Ishikawa (cell line): ENCODE data around the gene AURKAIP1.

Experiments
- CEBPB ChIP-seq: IDR thresholded peaks from 2 replicates; pipeline ENCODE4 v1.6.1; 2012
- CREB1 ChIP-seq: IDR thresholded peaks from 2 replicates; pipeline ENCODE4 v1.6.1; 2012; ENCODE audit warnings: low read depth
- EP300 ChIP-seq: IDR thresholded peaks from 2 replicates; pipeline ENCODE4 v1.6.1; 2012; ENCODE audit warnings: borderline replicate concordance
- RAD21 ChIP-seq: IDR thresholded peaks from 2 replicates; pipeline ENCODE4 v1.6.1; 2012; ENCODE audit warnings: low read depth
- TAF1 ChIP-seq: IDR thresholded peaks from 2 replicates; pipeline ENCODE4 v1.6.1; 2012; ENCODE audit warnings: low read depth, mild to moderate bottlenecking
- TCF12 ChIP-seq: IDR thresholded peaks from 2 replicates; pipeline ENCODE4 v1.6.1; 2012; ENCODE audit warnings: low read depth
- USF1 ChIP-seq: IDR thresholded peaks from 2 replicates; pipeline ENCODE4 v1.6.1; 2012
- YY1 ChIP-seq: IDR thresholded peaks from 2 replicates; pipeline ENCODE4 v1.6.1; 2012; ENCODE audit warnings: low read depth
- ZBTB7A ChIP-seq: IDR thresholded peaks from 2 replicates; pipeline ENCODE4 v1.6.1; 2012; ENCODE audit warnings: low read depth
- TF ChIP-seq, protein P1 (sequence below): IDR thresholded peaks from 2 replicates; pipeline ENCODE4 v1.6.1; 2012
- TF ChIP-seq, protein P2 (sequence below): IDR thresholded peaks from 2 replicates; pipeline ENCODE4 v1.6.1; 2012; ENCODE audit warnings: low read depth, mild to moderate bottlenecking

GRCh38 chr1:1393428-1393827, 18.4 kb upstream of the AURKAIP1 start:
- TF ChIP-seq, protein P1, sequence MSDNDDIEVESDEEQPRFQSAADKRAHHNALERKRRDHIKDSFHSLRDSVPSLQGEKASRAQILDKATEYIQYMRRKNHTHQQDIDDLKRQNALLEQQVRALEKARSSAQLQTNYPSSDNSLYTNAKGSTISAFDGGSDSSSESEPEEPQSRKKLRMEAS = no peak
- no peak for TF ChIP-seq YY1
- TF ChIP-seq USF1 = no peak
- no peak for TF ChIP-seq ZBTB7A
- no peak for TF ChIP-seq TAF1
- no peak for TF ChIP-seq CEBPB
- no peak for TF ChIP-seq TCF12
- TF ChIP-seq RAD21 = no peak
- TF ChIP-seq EP300 = no peak
- TF ChIP-seq, protein P2, sequence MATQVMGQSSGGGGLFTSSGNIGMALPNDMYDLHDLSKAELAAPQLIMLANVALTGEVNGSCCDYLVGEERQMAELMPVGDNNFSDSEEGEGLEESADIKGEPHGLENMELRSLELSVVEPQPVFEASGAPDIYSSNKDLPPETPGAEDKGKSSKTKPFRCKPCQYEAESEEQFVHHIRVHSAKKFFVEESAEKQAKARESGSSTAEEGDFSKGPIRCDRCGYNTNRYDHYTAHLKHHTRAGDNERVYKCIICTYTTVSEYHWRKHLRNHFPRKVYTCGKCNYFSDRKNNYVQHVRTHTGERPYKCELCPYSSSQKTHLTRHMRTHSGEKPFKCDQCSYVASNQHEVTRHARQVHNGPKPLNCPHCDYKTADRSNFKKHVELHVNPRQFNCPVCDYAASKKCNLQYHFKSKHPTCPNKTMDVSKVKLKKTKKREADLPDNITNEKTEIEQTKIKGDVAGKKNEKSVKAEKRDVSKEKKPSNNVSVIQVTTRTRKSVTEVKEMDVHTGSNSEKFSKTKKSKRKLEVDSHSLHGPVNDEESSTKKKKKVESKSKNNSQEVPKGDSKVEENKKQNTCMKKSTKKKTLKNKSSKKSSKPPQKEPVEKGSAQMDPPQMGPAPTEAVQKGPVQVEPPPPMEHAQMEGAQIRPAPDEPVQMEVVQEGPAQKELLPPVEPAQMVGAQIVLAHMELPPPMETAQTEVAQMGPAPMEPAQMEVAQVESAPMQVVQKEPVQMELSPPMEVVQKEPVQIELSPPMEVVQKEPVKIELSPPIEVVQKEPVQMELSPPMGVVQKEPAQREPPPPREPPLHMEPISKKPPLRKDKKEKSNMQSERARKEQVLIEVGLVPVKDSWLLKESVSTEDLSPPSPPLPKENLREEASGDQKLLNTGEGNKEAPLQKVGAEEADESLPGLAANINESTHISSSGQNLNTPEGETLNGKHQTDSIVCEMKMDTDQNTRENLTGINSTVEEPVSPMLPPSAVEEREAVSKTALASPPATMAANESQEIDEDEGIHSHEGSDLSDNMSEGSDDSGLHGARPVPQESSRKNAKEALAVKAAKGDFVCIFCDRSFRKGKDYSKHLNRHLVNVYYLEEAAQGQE = no peak
- TF ChIP-seq CREB1 = no peak
